TTC549 (cell line): ENCODE measurements around the gene MAGOH.

Source experiments
- FAIRE-seq: peaks from 2 replicates; lab custom pipeline; 2012; peaks lifted over from hg19 to GRCh38; lab: Jason Lieb, UNC

The MAGOH gene

DNA sequence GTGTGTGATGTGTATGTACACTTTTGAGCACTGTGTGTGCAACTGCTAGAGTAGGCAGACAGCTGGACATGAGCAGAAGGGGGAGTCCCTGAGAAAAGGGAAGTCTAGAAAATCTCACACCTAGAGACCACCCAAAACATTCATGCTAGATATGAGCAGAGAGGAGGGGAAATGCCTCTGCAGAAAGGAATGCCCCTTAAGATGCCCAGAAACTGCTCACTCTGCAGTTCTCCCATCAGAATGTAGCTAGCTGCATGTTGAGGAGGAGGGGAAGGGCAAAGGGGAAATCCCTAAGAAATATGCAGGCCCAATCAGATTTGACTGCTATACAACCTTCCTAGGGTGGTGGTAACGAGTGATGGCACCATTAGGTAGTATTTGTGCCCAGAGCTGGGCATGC lies 31.8 kb upstream of the MAGOH start:
- FAIRE-seq: no peak

DNA sequence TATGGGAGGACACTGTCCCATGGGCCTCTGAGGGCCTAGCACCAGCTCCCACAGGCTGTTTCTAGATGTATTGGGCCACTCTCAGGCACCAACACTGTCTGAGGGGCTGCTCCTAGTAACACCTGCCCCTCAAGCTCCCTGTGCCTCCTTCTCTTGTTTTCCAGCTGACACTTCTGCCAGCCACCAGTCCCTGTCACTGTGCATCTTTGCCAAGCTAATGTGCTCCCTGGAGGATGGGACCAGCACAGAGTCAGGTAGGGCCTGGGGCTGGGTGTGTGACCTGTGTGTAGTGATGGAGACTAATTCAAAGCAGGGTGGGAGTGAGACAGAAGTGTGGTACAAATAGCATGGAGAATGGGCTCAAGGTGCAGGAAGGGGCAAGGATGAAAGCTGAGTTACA lies 29.4 kb upstream of the MAGOH start:
- FAIRE-seq: no peak

DNA sequence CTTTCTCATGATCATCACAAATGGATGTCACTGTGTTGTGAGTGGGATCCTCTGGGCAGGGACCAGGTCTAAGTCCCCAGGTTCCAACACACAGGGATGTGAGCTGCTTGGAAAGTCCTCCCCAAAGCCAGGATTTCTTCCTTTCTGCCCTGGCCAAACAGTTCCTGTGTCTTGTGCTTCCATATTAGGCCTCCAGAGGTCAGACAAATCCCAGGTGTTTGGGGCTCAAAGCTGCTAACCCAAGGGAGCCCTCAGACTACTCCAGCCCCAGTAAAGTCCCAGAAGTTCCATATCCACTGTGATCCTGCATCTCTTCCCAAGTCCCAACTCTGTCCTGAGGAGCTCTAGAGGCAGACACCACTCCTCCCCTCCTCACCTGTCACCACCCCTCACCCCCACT lies 27.7 kb upstream of the MAGOH start:
- FAIRE-seq: no peak

DNA sequence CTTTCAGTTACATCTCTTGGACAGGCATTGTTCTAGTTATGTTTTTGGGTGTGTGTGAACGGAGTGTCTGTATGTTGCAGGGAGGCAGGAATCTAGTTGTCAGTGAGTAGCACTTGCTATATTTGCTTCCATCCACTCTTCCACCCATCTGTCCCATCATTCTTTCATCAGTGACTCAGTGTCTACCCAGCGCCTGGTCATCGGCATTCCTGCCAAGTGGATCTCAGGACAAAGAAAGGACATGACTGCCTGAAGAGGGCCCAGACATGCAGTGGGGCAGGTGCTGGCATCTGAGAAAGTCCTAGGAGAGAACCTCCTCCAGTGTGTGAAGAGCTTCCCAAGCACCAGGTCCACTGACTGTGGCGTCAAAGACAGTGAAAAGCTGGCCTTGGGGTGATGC lies 27.3 kb upstream of the MAGOH start:
- FAIRE-seq: no peak

DNA sequence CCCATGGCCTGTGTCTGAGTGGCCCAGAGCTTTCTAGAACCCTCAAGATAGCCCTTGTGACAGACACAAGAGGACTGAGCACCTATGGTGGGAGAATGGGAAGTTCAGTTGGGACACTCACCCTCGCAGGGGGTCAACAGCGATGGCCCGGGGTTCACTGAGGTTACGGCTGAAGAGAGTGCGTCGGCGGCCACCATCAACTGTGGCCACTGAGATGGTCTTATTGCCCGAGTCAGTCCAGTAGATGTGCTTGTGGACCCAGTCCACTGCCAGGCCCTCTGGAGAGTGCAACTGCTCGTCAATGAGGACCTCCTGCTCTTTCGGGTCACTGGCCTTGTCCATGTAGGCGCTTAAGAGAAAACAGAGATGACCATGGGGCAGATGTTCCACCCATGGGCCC lies 25.7 kb upstream of the MAGOH start:
- FAIRE-seq: no peak

DNA sequence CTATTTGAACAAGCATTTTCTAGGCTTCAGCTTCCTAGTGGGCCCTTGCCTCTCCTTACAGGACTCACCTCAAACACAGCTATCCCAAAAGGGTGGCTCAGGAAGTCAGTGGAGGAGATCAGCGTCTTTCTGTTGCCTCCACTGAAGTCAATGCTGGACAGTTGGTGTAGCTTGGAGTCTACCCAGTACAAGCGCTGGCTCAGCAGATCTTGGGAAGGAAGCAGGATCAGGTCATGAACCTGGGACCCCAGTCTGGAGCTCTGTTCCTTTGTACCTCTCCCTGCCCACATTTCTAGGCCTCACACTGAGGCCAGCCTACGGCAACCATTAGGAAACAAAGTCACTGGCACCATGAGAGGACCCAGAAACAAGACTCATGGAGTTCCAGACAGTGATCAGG lies 23.7 kb upstream of the MAGOH start:
- no peak for FAIRE-seq

DNA sequence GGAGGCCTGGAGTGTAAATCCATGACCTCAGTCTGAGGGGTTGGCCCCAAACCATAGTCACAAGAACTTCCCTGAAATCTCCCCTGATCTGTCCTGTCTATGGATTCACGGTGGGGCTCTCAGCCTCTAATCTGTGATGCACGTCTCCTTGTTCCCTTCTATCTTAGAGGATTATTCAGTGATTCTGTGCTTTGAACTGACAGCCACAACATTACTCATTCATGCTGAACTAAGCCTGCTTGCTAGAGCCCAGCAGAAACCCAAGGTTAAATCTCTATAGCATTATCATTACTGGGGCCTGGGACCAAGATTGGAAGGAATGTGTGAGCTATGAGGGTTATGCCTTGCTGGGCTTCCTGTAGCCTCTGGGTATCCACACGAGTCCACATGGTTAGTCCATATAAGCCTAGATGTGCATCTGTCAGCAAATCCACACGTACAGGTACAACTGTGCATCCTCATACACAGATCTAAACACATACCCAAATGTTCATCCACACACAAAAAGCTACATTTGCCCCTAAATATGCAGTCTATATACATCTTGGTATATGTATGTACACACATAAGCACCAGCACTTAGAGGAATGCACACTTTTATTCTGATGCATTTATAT lies 22.4 kb upstream of the MAGOH start:
- FAIRE-seq: no peak

DNA sequence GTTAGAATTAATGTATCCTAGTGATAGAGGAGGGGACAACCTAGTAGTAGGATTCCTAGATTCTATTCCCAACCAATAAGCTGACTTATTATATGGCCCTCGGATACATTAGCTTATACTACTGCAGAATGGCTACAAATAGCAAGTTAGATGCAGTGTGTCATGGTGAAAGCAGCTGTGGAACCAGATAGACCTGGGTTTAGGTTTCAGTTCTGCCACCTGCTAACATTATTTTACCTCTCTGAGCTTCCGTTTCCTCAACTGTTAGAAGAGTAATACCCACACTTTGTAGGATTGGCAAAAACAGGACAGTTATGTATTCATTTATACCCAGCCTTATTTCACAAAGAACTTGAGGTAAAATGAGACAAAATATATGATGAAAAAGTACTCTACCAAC lies 21.6 kb upstream of the MAGOH start:
- FAIRE-seq: no peak

DNA sequence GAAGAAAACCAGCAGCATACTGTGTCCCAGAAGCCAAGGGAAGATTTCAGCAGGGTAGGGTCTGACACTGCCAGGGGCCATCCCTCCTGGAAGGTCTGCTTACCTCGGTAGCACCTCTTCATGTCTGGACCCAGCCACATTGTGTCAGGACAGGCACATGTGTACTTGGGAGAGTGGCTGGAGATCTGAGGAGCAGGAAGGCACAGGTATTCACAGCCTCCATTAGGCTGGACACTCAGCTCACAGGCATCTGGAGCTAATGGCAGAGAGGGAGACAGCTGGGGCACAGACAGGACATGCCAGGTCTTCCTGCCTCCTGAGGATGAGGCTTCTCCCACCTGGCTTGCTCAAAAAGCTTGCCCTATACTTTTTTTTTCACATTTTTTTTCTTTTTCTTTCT lies 19.9 kb upstream of the MAGOH start:
- no peak for FAIRE-seq

DNA sequence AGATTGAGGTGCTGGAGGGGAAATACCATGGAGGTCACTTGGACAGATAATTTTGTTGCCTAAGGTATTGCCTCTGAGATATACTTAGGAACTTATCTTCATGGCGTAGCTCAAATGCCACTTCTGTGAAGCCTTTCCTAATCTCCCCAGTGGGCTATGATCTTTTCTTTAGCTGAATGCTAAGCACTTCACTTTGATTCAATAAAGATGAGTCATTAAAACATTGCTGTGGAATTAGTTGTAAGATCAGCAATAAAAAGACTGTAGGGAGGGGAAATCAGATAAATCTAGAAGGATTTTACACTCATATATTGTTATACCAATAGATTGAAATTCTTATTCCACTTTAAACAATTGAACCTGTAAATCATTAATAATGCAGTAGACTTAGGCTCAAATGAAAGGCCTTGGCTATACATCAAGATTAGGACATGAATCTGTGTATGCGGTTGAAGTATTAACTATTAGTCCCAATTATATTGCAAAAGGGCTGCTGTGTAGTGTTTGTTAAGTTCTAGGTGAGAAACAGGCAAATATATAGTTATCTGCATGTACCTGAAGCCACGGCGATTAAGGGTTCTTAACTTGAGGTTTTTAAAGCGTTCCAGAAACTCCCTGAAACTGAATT lies 19.2 kb upstream of the MAGOH start:
- FAIRE-seq: no peak

DNA sequence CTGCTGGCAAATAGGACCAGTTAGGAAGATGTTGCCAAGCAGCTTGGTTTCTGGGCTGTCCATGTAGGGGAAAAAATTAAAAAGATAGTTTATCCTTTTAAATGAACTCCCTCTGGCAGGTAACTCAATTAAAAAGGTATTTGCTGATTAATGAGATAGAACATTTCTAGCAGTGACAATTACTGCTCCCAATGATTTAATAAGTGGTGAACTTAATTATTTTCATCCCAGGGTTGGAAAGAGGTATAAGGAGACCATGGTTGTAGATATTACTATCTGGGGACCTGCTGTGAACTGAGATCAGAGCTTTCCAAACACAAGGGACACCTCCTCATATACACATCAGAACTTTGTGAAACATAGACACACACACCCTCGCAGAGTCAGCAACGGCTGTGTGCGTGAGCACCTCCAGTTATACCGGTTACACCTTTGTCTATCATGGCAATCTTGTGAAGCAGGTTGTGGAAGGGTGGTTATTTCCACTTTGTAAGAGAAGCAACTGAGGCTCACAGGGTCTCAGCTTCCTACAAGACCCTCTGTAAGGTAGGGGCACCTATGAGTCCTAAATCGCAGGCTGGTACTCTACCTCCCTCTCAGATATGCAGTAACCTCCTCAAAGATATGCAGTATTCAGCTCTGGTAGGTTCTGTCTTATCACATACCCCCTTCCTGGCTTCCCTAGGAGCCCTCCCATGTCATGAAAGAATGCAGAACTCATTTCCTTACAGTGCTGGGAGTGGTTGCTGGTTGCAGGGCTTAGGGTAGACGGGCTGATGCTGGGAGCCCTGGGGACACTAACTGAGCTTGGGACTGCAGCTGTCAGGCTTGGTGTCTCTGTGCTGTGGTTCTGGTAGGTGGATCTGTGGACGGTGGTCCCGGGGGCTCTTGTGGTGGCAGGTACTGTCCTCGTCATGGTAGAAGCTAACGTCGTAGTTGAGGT lies 18.5 kb upstream of the MAGOH start:
- no peak for FAIRE-seq

DNA sequence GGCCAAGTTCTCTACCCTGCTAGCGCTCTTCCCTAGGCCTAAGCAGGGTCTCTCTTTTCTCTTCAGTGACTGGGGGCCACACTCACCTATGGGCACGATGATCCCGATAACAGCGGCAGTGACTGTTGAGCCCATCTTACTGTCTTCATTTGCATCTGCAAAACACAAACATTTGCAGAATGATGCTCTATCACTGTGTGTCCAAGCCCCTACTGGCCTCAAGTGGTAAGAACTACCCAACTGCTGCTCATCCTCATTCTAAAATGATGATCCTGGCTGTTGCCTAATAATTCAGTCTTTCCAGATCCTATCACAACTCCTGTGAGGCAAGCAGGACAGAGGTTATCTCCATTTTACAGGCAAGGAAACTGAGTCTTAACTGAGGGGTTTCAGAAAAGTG lies 16.7 kb upstream of the MAGOH start:
- no peak for FAIRE-seq

DNA sequence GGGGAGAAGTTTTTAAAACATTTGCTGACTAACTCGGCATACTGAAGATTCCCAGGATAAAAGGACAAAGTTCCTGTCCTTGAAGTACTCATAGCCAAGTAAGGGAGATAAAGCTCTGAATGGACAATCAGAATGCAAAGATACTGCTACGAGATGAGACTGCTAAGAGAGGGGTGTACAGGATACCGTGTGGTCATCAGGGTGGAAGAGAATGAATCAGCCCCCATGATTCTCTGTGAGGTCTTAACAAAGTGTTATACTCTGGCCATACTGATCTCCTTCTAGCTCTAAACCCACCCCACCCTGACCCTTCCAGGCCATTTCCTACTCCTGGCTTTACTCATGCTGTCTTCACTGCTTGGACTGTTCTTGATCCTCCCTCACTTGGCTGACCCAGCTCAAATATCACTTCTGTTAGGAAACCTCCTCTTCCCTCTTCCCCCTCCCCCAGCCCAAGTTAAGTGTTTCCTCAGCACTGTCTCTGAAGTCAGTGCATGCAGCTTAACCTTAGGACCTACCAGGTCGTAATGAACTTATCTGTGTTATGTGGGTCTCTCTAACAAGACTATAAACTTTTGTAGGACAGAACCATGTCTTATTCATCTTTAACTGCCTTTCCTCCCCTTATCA lies 15.8 kb upstream of the MAGOH start:
- FAIRE-seq: no peak

DNA sequence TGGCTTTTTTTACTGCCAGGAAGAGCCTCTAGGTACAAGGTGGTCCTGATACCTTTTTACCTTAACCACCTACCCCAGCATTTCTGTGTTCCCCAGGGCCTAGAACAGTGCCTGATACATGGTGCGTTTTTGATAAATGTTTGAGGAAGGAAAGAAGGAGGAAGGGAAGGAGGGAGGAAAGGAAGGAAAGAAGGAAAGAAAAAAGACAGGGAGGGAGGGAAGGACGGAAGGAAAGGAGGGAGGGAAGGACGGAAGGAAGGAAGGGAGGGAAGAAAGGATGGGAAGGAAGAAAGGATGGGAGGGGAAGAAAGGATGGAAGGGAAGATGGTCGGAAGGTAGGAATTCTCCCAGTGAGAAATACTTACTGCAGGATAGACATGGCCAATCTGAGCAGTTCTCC lies 12.0 kb upstream of the MAGOH start:
- FAIRE-seq: no peak

DNA sequence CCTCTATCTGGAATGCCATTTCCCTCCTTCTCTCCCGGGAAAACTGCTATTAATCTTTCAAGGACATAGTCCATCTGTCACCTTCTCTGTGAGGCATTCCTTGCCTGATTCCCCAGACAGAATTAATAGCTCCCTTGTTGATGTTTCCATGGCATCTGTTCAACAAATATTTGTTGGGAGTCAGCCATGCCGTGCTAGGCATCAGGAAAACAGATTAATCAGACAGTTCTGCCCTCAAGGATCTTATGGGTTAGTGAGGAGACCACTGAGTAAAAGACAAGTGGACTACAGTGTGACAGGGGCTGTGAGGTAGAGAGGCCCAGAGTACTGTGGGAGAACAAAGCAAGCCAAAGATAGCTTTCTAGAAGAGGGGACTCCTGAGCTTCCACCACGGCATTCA lies 11.4 kb upstream of the MAGOH start:
- FAIRE-seq: no peak

DNA sequence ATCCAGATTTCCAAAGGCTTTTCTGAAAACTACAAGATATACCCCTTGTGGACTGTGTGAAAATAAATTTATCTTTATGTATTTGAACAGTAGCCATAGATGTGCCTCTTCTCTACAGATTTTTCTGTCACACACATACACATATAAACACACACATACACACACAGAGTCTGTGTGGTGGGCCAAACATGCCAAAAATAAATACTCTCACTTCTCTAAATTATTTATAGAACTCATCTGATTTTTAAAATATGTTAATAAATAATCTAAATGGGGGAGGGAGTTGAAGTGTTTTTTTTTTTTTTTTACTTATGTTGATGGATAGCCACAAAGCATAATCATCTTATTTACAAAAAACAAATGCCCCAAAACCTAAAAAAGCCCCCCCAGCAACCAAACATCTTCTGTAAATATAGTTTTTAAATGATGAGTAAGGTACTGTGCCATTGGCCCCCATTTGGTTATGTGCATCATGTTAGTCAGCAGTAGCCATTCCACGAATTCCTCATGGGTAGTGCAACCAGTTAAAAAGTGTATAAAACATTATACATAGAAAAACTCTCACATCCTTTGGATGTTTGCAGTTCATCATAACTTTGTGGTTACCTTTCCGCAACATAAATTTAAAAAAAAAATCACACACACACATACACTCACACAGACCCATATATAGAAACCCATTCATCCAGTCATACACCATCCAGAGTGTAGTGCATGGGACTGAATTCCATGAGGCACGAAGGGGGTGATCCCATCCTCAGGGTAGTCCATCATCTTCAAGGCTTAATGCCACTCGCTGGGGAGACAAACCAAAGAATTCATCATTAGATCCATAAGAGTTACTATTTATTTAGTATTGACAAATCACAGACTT lies 8.2 kb upstream of the MAGOH start:
- FAIRE-seq: no peak

DNA sequence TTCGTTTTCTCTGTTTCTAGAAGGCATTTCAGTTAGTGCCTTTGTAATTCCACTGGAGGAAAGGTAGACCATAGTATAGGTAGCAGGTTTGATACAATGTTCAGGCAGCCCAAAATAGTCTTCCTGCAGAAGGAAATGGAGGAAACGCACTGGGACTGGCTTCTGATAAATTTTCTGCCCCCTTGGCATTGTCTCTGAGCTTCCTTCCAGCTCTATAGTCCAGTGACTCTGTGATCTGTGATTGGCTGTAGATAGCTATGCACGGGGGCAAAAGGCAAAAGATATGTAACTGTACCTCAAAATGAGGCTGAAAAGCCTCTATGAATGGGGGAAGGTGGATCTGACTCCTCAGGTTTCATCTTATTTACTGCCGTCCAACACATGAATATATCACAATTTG lies 5.8 kb upstream of the MAGOH start:
- no peak for FAIRE-seq

DNA sequence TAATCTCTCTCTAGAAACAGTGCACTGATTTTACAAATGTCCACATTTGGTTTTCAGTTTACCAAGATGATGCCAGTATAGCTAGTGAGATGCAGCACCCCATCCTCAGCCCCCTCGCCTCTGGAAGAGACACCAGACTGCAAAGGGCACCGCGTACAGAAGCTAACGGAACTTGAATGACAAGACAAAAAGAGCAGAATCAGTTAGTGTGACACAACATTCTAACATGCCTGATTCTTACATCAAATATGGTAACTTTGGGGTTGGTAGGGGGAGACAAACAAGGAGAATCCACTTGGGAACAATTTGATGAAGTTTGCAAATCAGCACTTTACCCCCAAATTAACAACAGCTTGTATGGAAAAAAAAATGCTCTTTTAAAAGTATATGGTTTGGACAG lies 4.1 kb upstream of the MAGOH start:
- FAIRE-seq: no peak

DNA sequence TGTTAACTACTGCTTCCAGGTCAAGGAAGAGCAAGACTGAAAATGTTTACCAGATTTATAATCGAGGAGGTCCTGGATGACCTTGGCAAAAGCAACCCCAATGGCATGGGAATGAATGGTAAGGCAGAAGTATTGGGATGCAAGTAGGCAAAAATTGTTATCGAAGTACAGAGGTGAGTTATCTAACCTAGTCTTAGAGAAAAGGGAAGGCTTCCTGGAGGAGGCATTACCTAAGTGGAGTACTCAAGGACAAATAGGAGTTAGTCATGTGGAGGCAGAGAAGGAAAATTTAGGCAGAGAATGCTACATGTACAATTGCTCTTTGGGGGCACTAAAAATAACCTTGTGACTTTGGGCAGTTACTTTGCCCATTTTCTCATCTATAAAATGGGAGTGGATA lies 3.5 kb upstream of the MAGOH start:
- no peak for FAIRE-seq

DNA sequence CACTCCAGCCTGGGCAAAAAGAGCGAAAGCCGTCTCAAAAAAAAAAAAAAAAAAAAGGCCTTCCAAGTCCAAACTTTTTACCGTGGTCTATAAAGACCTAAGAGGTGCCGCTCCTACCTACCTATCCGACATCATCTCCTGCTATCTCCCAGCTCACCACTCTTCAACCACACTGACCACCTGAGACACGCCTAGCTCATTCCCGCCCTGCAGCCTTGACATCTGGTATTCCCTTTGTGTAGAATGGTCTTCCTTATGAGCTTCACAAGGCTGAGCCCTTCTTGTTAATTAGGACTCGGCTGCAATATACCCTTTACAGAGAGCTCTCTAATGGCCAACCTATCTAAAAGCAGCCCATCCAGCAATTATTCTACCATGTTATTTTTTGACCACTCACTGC lies 680 bp downstream of the MAGOH start:
- no peak for FAIRE-seq

DNA sequence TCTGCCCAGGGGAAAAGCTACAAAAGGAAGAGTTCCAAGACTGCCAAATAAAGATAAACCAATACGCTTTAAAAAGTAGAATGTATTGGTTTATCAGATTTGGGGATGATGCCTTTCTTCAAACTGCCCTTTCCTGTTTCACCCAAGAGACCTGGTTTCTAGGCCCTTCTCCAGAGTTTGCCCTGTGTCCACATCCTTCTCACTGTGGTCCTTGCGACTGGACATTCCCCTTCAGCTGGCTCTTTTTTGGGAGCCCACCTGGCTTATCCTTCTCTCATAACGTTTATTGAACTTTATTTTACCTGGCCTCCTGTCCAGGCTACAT lies 17.4 kb downstream of the MAGOH start:
- no peak for FAIRE-seq
